GM23338 (cell line): ENCODE results near the gene TRAF3. TPM values are rescaled to one million over a fixed set of nuclear protein-coding genes. Genes with fewer than 3 reads are reported as not detected.

Experiments
- ATAC-seq: fragments of 200-7000 bp; cut with Tn5 transposase; 3 replicates; pipeline ENCODE4 v1.9.1; 2020
- DNase-seq: peaks from one replicate; pipeline ENCODE4 v3.0.0-alpha.2; 2015; ENCODE audit warnings: low spot score
- H2AFZ ChIP-seq: fragments of 200-600 bp; sonication (generic); 2 replicates; pipeline ENCODE4 v1.8.0; 2016; ENCODE audit warnings: antibody characterized with exemption, mild to moderate bottlenecking, moderate library complexity
- H3F3A ChIP-seq: fragments of 200-600 bp; sonication (generic); replicated peaks from 2 replicates; pipeline ENCODE4 v1.8.0; 2017; ENCODE audit warnings: antibody characterized with exemption, mixed run types, low read depth
- H3K27ac ChIP-seq: fragments of 200-600 bp; sonication (generic); 2 replicates; pipeline ENCODE4 v1.6.1; 2016; ENCODE audit warnings: low read depth
- H3K27me3 ChIP-seq: fragments of 200-600 bp; sonication (generic); 2 replicates; pipeline ENCODE4 v1.8.0; 2016; ENCODE audit warnings: mild to moderate bottlenecking, mixed run types, moderate library complexity; ENCODE audit not compliant: insufficient read depth
- H3K36me3 ChIP-seq: fragments of 200-600 bp; sonication (generic); 2 replicates; pipeline ENCODE4 v1.8.0; 2016; ENCODE audit warnings: mild to moderate bottlenecking; ENCODE audit not compliant: insufficient read depth
- H3K4me1 ChIP-seq: fragments of 200-600 bp; sonication (generic); 2 replicates; pipeline ENCODE4 v1.8.0; 2016; ENCODE audit warnings: mild to moderate bottlenecking, moderate library complexity; ENCODE audit not compliant: insufficient read depth
- H3K4me2 ChIP-seq: fragments of 200-600 bp; sonication (generic); 2 replicates; pipeline ENCODE4 v1.7.1; 2017; ENCODE audit warnings: mixed run types
- H3K4me3 ChIP-seq: fragments of 200-600 bp; sonication (generic); 2 replicates; pipeline ENCODE4 v1.6.1; 2016; ENCODE audit warnings: mixed run types
- H3K79me2 ChIP-seq: fragments of 200-600 bp; sonication (generic); replicated peaks from 2 replicates; pipeline ENCODE4 v1.8.0; 2017; ENCODE audit warnings: mild to moderate bottlenecking; ENCODE audit not compliant: insufficient read depth
- H3K9me2 ChIP-seq: fragments of 200-600 bp; sonication (generic); 2 replicates; pipeline ENCODE4 v1.8.0; 2017; ENCODE audit not compliant: insufficient read depth
- H4K20me1 ChIP-seq: fragments of 200-600 bp; sonication (generic); replicated peaks from 2 replicates; pipeline ENCODE4 v1.8.0; 2017; ENCODE audit warnings: mild to moderate bottlenecking; ENCODE audit not compliant: insufficient read depth
- H3K27ac Mint-ChIP-seq: 2 replicates; pipeline ENCODE4 v1.8.0; 2020; ENCODE audit warnings: inconsistent platforms, mild to moderate bottlenecking, moderate library complexity, mixed read lengths
- H3K27me3 Mint-ChIP-seq: 3 replicates; pipeline ENCODE4 v1.8.0; 2022; ENCODE audit warnings: low read depth, mild to moderate bottlenecking, moderate library complexity, mixed read lengths, inconsistent platforms; ENCODE audit not compliant: insufficient read depth, poor library complexity
- H3K36me3 Mint-ChIP-seq: 3 replicates; pipeline ENCODE4 v1.8.0; 2021; ENCODE audit warnings: low read depth, mild to moderate bottlenecking, inconsistent platforms, moderate library complexity, mixed read lengths
- H3K4me1 Mint-ChIP-seq: 3 replicates; pipeline ENCODE4 v1.8.0; 2020; ENCODE audit warnings: mild to moderate bottlenecking, inconsistent platforms, mixed read lengths
- H3K4me3 Mint-ChIP-seq: 3 replicates; pipeline ENCODE4 v1.8.0; 2021; ENCODE audit warnings: moderate library complexity, mild to moderate bottlenecking, inconsistent platforms, mixed read lengths
- H3K9me3 Mint-ChIP-seq: 3 replicates; pipeline ENCODE4 v1.8.0; 2020; ENCODE audit warnings: moderate library complexity, mild to moderate bottlenecking, inconsistent platforms, mixed read lengths
- CTCF ChIP-seq, 2 experiments: fragments of 200-600 bp in 1 of 2; sonication (generic) in 1 of 2; conservative IDR thresholded peaks; 2 replicates each; pipeline versions ENCODE4 v1.5.1 to v1.6.1; 2016 to 2017; ENCODE audit warnings: antibody characterized with exemption in 2 of 2, low read depth in 2 of 2, mild to moderate bottlenecking in 2 of 2, moderate library complexity in 1 of 2
- JUNB ChIP-seq: IDR thresholded peaks from one replicate; pipeline ENCODE4 v1.6.1; 2016; ENCODE audit warnings: antibody characterized with exemption; ENCODE audit not compliant: unreplicated experiment
- NANOG ChIP-seq: IDR thresholded peaks from 2 replicates; pipeline ENCODE4 v1.6.1; 2016; ENCODE audit warnings: antibody characterized with exemption, borderline replicate concordance
- STAT1 ChIP-seq: IDR thresholded peaks from one replicate; pipeline ENCODE4 v1.6.1; 2016; ENCODE audit warnings: antibody characterized with exemption; ENCODE audit not compliant: unreplicated experiment
- ZNF331 ChIP-seq: fragments of 250-450 bp; sonication (Bioruptor Pico); IDR thresholded peaks from 2 replicates; pipeline ENCODE4 v1.5.0; 2020; ENCODE audit warnings: low read depth, mild to moderate bottlenecking, moderate library complexity
- polyA plus RNA-seq: library from polyadenylated mRNA; unstranded; fragments of >200 nt; fragmentation: Nextera tagmentation; extraction: Ambion mirVana; gene quantifications from 2 replicates; pipeline ENCODE4 v1.2.1, GENCODE V29; 2016
- total RNA-seq: library from RNA; depleted of rRNA; stranded (reverse); fragments of >200 nt; shearing (Covaris generic); gene quantifications from 2 replicates; pipeline ENCODE4 v1.2.3, GENCODE V29; 2014
- TF ChIP-seq, protein P1 (sequence below): IDR thresholded peaks from one replicate; pipeline ENCODE4 v1.6.1; 2018; ENCODE audit warnings: antibody characterized with exemption; ENCODE audit not compliant: unreplicated experiment
- TF ChIP-seq, protein P2 (sequence below): IDR thresholded peaks from 2 replicates; pipeline ENCODE4 v1.6.1; 2016; ENCODE audit warnings: antibody characterized with exemption

The TRAF3 gene
- total and polyA plus RNA-seq, 2 experiments from 2014 or later: 3.7 to 9.3 TPM

DNA sequence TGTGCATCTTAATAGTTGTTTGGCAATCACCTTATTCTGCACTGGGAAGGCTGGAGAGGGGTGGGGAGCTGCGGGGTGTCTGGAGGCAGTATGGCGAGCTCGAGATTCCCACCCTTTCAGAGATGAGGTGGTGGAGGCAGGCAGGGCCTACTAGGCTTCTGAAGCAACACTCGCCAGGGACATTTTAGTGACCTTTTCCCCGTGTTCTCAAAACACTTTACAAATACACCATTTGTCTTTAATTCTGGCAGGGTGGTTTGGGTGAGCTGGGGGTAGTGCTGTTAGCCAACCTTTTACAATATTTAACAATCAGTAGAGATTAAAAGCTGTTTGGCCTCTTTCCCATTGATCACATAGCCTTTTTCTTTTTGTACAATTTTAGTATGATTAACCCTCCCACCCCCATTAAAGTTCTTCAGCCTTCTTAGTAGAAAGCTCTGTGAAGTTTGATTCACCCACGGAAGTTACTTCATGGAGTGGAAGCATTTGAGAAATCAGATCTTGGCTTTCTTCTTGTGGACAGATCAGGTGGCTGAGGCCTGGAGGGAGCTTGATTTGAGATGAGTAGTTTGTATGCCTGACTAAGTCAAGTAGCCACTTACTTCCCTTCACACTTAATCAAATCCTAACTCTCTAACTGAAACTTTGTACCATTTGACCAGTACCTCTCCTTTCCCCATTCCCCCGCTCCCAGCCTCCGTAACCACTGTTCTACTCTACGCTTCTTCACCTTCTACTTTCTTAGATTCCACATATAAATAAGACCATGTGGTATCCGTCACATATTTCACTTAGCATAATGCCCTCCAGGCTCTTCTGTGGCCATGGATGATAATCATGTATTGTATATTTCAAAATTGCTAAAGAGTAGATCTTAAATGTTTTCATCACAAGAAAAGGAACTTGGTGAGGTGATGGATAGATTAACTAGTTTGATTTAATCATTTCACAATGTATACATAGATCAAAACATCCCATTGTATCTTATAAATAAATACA is 41.0 kb downstream of the TRAF3 start (continued):
- TF ChIP-seq CTCF (conservative IDR thresholded peaks at IDR 0.05; ENCODE audit: low read depth in 2 of 2): no peak
- TF ChIP-seq STAT1: no peak
- TF ChIP-seq, protein P1, sequence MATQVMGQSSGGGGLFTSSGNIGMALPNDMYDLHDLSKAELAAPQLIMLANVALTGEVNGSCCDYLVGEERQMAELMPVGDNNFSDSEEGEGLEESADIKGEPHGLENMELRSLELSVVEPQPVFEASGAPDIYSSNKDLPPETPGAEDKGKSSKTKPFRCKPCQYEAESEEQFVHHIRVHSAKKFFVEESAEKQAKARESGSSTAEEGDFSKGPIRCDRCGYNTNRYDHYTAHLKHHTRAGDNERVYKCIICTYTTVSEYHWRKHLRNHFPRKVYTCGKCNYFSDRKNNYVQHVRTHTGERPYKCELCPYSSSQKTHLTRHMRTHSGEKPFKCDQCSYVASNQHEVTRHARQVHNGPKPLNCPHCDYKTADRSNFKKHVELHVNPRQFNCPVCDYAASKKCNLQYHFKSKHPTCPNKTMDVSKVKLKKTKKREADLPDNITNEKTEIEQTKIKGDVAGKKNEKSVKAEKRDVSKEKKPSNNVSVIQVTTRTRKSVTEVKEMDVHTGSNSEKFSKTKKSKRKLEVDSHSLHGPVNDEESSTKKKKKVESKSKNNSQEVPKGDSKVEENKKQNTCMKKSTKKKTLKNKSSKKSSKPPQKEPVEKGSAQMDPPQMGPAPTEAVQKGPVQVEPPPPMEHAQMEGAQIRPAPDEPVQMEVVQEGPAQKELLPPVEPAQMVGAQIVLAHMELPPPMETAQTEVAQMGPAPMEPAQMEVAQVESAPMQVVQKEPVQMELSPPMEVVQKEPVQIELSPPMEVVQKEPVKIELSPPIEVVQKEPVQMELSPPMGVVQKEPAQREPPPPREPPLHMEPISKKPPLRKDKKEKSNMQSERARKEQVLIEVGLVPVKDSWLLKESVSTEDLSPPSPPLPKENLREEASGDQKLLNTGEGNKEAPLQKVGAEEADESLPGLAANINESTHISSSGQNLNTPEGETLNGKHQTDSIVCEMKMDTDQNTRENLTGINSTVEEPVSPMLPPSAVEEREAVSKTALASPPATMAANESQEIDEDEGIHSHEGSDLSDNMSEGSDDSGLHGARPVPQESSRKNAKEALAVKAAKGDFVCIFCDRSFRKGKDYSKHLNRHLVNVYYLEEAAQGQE: no peak

- no peaks in the 10 kb centered on the region for H3K9me2 ChIP-seq
- Mint-ChIP-seq H3K27me3 (peaks cover 2% of the 10 kb centered on the region), H3K36me3 (no peaks in the 10 kb centered on the region), H3K4me3 (no peak overlapping the region), H3K27ac (peak overlapping the region; percentile 89), H3K4me1 (peaks cover 31% of the 10 kb centered on the region), H3K9me3 (no peaks in the 10 kb centered on the region)
- peaks cover 50% of the 10 kb centered on the region for H3K79me2 ChIP-seq
- peaks cover 43% of the 10 kb centered on the region for H3K4me1 ChIP-seq
- no peak overlapping the region for H3K4me3 ChIP-seq
- DNase-seq (no peak), ATAC-seq (peak; percentile 60)
- no peak for TF ChIP-seq ZNF331 (CRISPR knock-in tag)
- TF ChIP-seq, protein P2, sequence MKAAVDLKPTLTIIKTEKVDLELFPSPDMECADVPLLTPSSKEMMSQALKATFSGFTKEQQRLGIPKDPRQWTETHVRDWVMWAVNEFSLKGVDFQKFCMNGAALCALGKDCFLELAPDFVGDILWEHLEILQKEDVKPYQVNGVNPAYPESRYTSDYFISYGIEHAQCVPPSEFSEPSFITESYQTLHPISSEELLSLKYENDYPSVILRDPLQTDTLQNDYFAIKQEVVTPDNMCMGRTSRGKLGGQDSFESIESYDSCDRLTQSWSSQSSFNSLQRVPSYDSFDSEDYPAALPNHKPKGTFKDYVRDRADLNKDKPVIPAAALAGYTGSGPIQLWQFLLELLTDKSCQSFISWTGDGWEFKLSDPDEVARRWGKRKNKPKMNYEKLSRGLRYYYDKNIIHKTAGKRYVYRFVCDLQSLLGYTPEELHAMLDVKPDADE: no peak
- no peak for TF ChIP-seq JUNB
- no peak for TF ChIP-seq CTCF (conservative IDR thresholded peaks at IDR 0.05; ENCODE audit: low read depth in 2 of 2)
- TF ChIP-seq NANOG: no peak
- TF ChIP-seq, protein P1: no peak
- TF ChIP-seq STAT1: no peak
- peak overlapping the region; percentile 72 for H3K27ac ChIP-seq
- peak overlapping the region; percentile 69; the same call in 1 of the 2 replicates for H3K4me2 ChIP-seq
- H2AFZ ChIP-seq: peak overlapping the region; percentile 63; the same call in 1 of the 2 replicates
- no peaks in the 10 kb centered on the region for H3K27me3 ChIP-seq
- H3K36me3 ChIP-seq: no peaks in the 10 kb centered on the region
- no peaks in the 10 kb centered on the region for H3F3A ChIP-seq
- H4K20me1 ChIP-seq: no peaks in the 10 kb centered on the region
These were observed 42.0 kb downstream of the TRAF3 start for GRCh38 chr14:102819176-102819628.
